Skeletal muscle satellite cell (primary cell): ENCODE data around the gene SLPI.

Experiments
- H3K27me3 ChIP-seq: 2 replicates; pipeline ENCODE4 v1.7.0; 2013; ENCODE audit warnings: low read length; ENCODE audit not compliant: control insufficient read depth, insufficient read depth
- H3K36me3 ChIP-seq: 2 replicates; pipeline ENCODE4 v1.7.0; 2013; ENCODE audit warnings: mild to moderate bottlenecking, control low read depth, low read length; ENCODE audit not compliant: insufficient read depth
- H3K4me1 ChIP-seq: 2 replicates; pipeline ENCODE4 v1.7.0; 2013; ENCODE audit warnings: low read length; ENCODE audit not compliant: control insufficient read depth, insufficient read depth
- H3K4me2 ChIP-seq: 2 replicates; pipeline ENCODE4 v1.7.0; 2013; ENCODE audit warnings: mild to moderate bottlenecking, low read length
- H3K4me3 ChIP-seq: 2 replicates; pipeline ENCODE4 v1.7.0; 2013; ENCODE audit warnings: low read length
- H3K9ac ChIP-seq: 2 replicates; pipeline ENCODE4 v1.7.0; 2013; ENCODE audit warnings: mild to moderate bottlenecking, low read depth, low read length, moderate library complexity
- H3K9me3 ChIP-seq: replicated peaks from 2 replicates; pipeline ENCODE4 v1.7.0; 2013; ENCODE audit warnings: mild to moderate bottlenecking, control low read depth, low read length

Gene SLPI

DNA sequence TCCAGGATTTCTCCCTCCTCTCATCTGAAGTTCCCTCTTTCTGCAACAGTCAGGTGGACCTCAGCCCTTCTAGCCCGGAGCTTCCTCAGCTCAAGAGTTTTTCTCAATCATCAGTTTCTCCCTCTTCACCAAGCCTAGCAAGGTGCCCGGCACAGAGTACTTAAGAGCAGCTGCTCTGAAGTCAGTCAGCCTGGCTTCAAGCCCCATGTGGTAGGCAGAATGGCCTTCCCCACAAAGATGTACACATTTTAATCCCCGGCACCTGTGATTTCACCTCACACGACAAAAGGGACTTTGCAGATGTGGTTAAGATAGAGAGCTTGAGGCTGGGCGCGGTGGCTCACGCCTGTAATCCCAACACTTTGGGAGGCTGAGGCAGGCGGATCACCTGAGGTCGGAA lies 37.2 kb upstream of the SLPI start:
- H3K4me3 ChIP-seq: no peak overlapping the region
- H3K27me3 ChIP-seq: peaks cover 44% of the 10 kb centered on the region
- no peak overlapping the region for H3K4me2 ChIP-seq

DNA sequence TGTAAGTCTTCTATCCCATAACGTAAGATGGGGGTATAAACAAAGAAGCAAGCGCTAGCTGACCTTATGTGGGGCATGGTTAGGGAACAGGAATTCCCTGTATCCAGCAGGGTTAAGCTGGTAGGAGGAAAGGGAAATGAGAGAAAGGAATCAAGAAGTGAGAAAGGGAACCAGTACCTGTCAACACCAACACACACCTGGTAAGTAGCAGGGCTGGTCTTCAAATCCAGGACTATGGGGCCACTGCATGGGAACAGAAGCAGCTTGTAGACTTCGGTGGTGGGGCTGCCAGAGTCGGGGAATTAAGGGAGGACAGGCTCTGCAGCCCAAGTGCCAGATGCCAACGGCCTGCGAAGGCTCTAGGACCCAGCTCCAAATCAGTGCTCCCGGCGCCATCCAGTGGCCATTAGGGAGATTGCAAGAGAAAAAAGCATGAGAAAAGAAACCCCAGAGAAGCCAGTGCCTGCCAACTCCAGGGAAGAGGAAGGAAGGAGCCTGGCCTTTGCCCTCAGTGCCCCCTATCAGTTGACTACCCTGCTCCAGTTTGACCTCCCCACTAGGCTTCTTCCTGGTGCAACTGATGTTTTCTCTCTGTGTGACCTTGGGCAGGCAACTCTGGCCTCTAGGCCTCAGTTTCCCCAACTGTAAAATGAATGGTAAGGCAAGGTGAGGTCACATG lies 36.5 kb upstream of the SLPI start:
- H3K9me3 ChIP-seq: no peaks in the 10 kb centered on the region
- no peak overlapping the region for H3K9ac ChIP-seq
- H3K4me1 ChIP-seq: peaks cover 9% of the 10 kb centered on the region
- H3K27me3 ChIP-seq: peaks cover 40% of the 10 kb centered on the region
- H3K4me3 ChIP-seq: no peak overlapping the region
- no peaks in the 10 kb centered on the region for H3K36me3 ChIP-seq
- no peak overlapping the region for H3K4me2 ChIP-seq

More for the DNA sequence above, 37.2 kb upstream of the SLPI start:
- Histone ChIP-seq H3K9me3 (no peaks in the 10 kb centered on the region), H3K4me1 (peaks cover 9% of the 10 kb centered on the region), H3K9ac (no peak overlapping the region), H3K36me3 (no peaks in the 10 kb centered on the region)

DNA sequence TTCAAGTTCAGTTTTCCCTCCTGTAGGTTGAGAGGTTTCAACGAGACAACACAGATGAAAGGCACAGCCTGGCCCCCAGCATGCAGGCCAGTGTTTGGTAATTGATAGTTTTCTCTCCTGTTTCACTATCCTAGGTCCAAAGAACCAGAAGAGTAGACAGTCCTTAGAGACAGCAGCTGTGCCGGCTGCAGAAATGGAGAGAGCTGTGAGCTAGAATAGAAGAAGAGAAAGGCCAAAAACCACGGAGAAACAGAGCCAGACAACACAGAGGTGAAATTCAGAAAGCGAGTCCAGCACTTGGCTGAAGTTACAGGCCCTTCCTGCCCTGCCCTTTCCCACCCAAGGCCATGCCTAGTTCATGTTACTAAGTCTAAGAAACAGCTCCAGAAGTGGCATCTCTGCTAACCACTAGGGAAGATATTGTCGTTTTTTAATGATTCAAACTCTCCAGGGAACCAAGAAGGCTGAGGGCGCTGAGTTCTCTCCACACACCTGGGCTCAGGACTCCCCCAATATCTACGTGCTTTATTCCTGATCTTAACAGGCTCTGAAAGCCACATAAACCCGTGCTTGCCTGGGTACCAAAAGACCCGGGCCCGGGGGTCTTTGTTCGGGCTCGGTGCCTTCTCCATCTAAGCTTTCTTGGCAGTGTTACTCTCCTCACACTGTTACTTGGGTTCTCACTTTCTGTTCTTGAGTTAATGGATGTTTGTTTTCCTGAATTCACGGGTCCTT lies 35.7 kb upstream of the SLPI start:
- H3K4me1 ChIP-seq: peaks cover 9% of the 10 kb centered on the region
- H3K4me2 ChIP-seq: no peak overlapping the region
- peaks cover 47% of the 10 kb centered on the region for H3K27me3 ChIP-seq
- no peak overlapping the region for H3K4me3 ChIP-seq
- no peaks in the 10 kb centered on the region for H3K9me3 ChIP-seq
- no peaks in the 10 kb centered on the region for H3K36me3 ChIP-seq
- H3K9ac ChIP-seq: no peak overlapping the region

DNA sequence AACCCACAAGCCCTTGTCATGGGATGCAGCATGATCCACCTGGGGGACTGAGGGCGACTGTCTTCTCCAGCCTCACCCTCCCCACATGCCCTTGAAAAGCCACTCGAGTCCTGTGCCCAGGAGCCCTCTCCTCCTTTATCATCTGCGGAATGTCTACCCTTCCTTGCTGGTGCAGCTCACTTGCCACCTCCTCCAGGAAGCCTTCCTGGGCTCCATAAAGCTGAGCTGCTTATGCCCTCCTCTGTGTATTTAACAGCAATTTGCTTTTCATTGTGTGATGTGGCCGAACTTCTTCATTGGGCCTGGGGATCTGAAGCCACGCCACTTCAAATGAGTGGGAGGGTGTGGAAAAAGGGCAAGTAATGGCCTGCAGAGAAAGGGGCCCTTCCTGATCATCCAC lies 34.5 kb upstream of the SLPI start:
- H3K4me1 ChIP-seq: peaks cover 9% of the 10 kb centered on the region
- H3K4me2 ChIP-seq: no peak overlapping the region
- no peaks in the 10 kb centered on the region for H3K9me3 ChIP-seq
- H3K9ac ChIP-seq: no peak overlapping the region
- H3K4me3 ChIP-seq: no peak overlapping the region
- no peaks in the 10 kb centered on the region for H3K36me3 ChIP-seq
- peaks cover 49% of the 10 kb centered on the region for H3K27me3 ChIP-seq

DNA sequence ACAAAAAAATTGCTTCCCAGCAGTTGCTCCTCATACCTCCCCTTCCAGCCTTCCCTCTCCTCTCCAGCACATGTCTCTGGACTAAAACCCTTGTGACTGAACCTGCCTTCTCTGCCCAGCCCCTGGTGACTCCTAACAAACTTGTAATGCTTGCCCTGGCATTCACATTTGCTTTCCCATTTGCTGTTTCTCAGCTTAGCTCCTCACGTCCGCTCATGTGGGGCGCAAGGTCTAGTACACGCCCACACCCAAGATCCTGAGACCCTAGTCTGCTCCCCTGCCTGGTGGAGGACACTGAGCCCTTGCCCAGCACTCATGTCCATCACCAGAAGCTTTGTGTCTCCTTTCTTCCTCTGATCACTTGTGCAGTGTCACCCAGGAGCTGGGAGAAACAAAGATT lies 34.0 kb upstream of the SLPI start:
- Histone ChIP-seq H3K36me3 (no peaks in the 10 kb centered on the region), H3K9me3 (no peaks in the 10 kb centered on the region), H3K4me1 (peaks cover 8% of the 10 kb centered on the region), H3K4me3 (no peak overlapping the region), H3K27me3 (peaks cover 49% of the 10 kb centered on the region), H3K9ac (no peak overlapping the region), H3K4me2 (no peak overlapping the region)

DNA sequence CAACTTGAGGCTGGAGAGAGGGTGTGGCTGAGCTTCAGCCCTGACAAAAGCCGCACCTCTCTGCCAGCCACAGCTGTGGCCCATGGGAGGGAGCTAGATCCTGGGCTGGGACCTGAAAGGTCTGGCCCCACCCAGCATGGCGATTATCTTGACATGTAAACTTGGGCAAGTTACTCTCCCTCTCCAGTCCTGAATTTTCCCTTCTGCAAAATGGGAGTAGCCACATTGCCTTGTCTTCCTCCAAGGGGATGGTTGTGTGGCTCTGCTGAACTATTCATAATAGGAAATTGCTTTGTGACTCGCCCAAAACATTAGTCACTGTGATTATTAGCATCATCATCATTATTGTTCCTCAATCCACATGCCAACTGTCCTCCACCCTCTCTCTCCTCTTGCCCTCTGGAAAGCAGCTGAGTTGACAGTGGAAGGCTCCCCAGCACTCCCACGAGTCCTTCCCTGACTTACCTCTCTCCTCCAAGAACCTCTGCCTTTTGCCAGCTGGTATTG lies 29.2 kb upstream of the SLPI start:
- peaks cover 3% of the 10 kb centered on the region for H3K4me1 ChIP-seq
- no peak overlapping the region for H3K4me2 ChIP-seq
- H3K27me3 ChIP-seq: peaks cover 67% of the 10 kb centered on the region
- no peak overlapping the region for H3K4me3 ChIP-seq
- H3K36me3 ChIP-seq: no peaks in the 10 kb centered on the region
- no peaks in the 10 kb centered on the region for H3K9me3 ChIP-seq
- no peak overlapping the region for H3K9ac ChIP-seq

DNA sequence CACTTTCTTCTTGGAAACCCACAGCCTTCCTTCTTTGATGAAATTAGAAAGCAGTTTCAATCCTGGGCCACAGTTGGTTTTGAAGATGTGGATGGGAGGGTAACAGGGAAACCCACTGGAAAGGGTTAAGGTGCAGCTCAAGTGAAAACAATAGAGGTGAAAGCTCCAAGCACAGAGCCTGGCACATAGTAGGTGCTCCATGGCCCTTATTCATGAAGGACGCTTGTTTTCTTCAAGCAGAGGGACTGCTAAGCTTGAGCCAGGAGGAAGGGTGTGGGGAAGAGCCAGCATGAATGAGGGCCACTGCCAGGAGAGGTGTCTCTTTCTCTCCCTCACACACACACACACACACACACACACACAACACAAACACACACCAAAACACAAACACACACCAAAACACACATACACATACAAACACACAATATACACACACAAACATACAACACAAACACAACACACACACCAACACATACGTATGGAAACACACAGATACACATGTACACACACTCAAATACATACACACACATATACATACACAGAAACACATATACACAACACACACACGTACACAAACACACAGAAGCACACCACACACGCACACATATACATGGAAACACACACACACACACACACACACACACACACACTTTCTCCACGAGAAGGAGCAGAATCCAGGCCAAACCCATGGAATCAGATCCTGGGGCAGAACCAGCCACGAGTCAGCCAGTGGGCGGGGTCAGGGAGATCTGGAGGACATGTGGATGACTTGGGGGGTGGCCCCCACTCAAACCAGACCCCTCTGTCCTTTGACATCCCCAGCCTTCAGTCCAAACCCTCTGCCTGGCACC lies 28.6 kb upstream of the SLPI start:
- no peaks in the 10 kb centered on the region for H3K36me3 ChIP-seq
- H3K4me1 ChIP-seq: peaks cover 3% of the 10 kb centered on the region
- H3K9me3 ChIP-seq: no peaks in the 10 kb centered on the region
- peaks cover 63% of the 10 kb centered on the region for H3K27me3 ChIP-seq
- no peak overlapping the region for H3K4me3 ChIP-seq
- H3K9ac ChIP-seq: no peak overlapping the region
- H3K4me2 ChIP-seq: no peak overlapping the region

DNA sequence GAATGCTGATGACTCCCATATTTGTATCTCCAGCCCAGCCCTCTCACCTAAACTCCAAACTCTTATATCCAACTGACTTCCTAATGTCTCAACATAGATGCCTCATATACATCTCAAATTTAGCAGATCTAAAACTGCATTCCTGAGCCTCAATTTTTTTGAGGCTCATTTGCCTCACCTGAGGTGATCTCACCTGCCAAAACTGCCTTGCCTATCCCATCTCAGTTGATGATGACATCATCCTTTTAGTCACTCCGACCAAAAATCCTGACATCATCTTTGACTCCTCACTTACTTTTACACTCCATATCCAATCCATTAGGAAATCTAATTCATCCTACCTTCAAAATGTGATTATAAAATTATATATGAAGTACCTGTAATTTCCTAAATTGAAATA lies 25.6 kb upstream of the SLPI start:
- Histone ChIP-seq H3K36me3 (no peaks in the 10 kb centered on the region), H3K4me3 (no peak overlapping the region), H3K4me2 (no peak overlapping the region)

DNA sequence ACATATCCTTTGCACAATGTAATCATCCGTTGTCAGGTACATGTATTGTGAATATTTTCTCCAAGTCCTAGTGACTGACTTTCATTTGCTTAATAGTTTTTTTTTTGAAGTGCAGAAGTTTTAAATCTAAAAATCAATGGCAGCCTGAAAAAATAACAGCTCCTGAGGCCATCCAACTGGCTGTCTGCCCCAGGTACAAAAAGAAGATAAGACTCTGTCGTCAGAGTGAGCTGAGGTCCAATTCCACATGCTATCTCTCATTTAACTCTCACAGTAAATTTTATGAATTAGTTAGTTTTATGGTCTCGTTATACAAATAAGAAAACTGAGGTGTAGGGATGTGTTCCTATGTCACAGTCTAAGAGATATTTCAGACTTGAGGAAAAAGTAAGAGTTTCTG lies 21.0 kb upstream of the SLPI start:
- no peaks in the 10 kb centered on the region for H3K9me3 ChIP-seq
- peaks cover 70% of the 10 kb centered on the region for H3K27me3 ChIP-seq
- H3K9ac ChIP-seq: no peak overlapping the region
- H3K4me1 ChIP-seq: no peaks in the 10 kb centered on the region
- no peak overlapping the region for H3K4me3 ChIP-seq
- H3K4me2 ChIP-seq: no peak overlapping the region
- H3K36me3 ChIP-seq: no peaks in the 10 kb centered on the region

More for the DNA sequence above, 25.6 kb upstream of the SLPI start:
- H3K9ac ChIP-seq: no peak overlapping the region
- no peaks in the 10 kb centered on the region for H3K9me3 ChIP-seq
- peaks cover 3% of the 10 kb centered on the region for H3K4me1 ChIP-seq
- H3K27me3 ChIP-seq: peaks cover 61% of the 10 kb centered on the region

DNA sequence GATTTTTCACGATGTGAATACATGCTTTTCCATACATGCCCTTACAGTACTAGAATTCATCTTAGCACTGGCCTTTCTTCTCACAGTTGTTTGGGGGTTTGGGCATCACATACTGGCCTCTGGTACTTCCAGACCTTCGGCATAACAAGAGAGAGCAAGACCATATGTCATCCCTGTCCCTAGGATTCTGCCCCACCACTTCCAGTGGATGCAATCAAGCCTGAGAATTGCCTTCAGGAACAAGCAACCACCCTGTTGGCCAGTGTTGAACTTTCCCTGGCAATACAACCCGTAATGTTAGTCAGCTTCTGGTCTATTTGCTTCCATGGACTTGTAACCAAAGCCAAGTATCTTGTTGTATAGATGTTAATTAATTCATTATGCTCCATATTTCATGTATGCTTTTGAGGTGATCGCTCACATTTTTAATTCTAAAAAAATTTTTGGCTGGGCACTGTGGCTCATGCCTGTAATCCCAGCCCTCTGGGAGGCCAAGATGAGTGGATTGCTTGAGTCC lies 15.4 kb upstream of the SLPI start:
- no peak overlapping the region for H3K4me2 ChIP-seq
- H3K9me3 ChIP-seq: no peaks in the 10 kb centered on the region
- no peaks in the 10 kb centered on the region for H3K4me1 ChIP-seq
- H3K4me3 ChIP-seq: no peak overlapping the region
- no peaks in the 10 kb centered on the region for H3K36me3 ChIP-seq
- H3K9ac ChIP-seq: no peak overlapping the region
- peaks cover 65% of the 10 kb centered on the region for H3K27me3 ChIP-seq

DNA sequence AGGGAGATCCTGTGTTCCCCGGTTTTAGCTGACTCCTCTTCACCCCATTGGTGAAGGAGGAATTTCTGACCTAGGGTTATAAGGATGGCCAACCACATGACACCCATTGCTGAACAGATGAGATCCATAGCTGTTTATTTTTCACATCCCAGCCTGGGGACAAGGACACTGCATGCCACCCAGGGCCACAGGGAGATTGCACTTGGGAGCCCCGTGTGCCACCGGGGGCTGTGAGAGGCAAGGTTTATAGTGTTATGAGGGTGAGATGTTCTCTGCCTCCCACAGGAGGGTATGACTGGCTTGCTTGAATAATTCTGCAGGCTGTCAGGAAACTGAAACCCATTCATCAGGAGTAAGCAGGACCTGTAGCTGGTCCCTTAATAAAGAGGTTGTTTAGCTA lies 14.7 kb upstream of the SLPI start:
- Histone ChIP-seq H3K9ac (no peak overlapping the region), H3K36me3 (no peaks in the 10 kb centered on the region), H3K27me3 (peaks cover 66% of the 10 kb centered on the region), H3K4me2 (no peak overlapping the region), H3K4me3 (no peak overlapping the region), H3K4me1 (no peaks in the 10 kb centered on the region), H3K9me3 (no peaks in the 10 kb centered on the region)
